ENCODE results near the gene TFAP2D.

- TF ChIP-seq MEF2A (IDR thresholded peaks at IDR 0.05; ENCODE audit: insufficient read depth, low read depth, low read length) = no peak
- no peak for TF ChIP-seq BCL3 (IDR thresholded peaks at IDR 0.05; ENCODE audit: borderline replicate concordance, insufficient read depth, low read depth, low read length, poor library complexity, severe bottlenecking)
- TF ChIP-seq E2F8 (IDR thresholded peaks at IDR 0.05; ENCODE audit: low read depth, partially characterized antibody) = no peak
- TF ChIP-seq CTCF (IDR thresholded peaks at IDR 0.05 in 2 of 3, conservative IDR thresholded peaks at IDR 0.05 in 1 of 3; ENCODE audit: control insufficient read depth in 2 of 3, extremely low read depth in 1 of 3, insufficient read depth in 1 of 3, low read depth in 3 of 3, low read length in 3 of 3) = no peak
- no peak for TF ChIP-seq POLR2A (IDR thresholded peaks at IDR 0.05; ENCODE audit: low read depth, low read length)
- no peak for TF ChIP-seq NFIC (IDR thresholded peaks at IDR 0.05; ENCODE audit: low read depth, low read length)
- no peak for TF ChIP-seq PML (IDR thresholded peaks at IDR 0.05; ENCODE audit: low read length)
- no peak for TF ChIP-seq SMC3 (IDR thresholded peaks at IDR 0.05; ENCODE audit: borderline replicate concordance, low read length)
- TF ChIP-seq SMARCA5 (IDR thresholded peaks at IDR 0.05) = no peak
- no peak for TF ChIP-seq TARDBP (IDR thresholded peaks at IDR 0.05; ENCODE audit: borderline replicate concordance)
- no peak for TF ChIP-seq MAX (IDR thresholded peaks at IDR 0.05; ENCODE audit: low read depth, low read length)
- TF ChIP-seq SUPT20H (IDR thresholded peaks at IDR 0.05; ENCODE audit: borderline replicate concordance, control insufficient read depth, low read depth, low read length) = no peak
- TF ChIP-seq CEBPZ (IDR thresholded peaks at IDR 0.05; ENCODE audit: low read depth, low read length) = no peak
- no peak for TF ChIP-seq KAT2A (conservative IDR thresholded peaks at IDR 0.05; ENCODE audit: control insufficient read depth, low read depth, low read length)
Measured at GRCh38 chr6:50807035-50807434, 93.7 kb downstream of the TFAP2D start.

Measured in GM12878 (cell line).